Measurements from ENCODE around the gene ERVMER34-1. TPM values are rescaled to one million over a fixed set of nuclear protein-coding genes. Genes with fewer than 3 reads are reported as not detected.

The ERVMER34-1 gene
- total RNA-seq, 3 donors from 2014 or later (not counting 1 experiment from before 2014, with no cell fraction given) = not detected

GRCh38 chr4:52714597-52715254 is 36.5 kb downstream of the ERVMER34-1 start:
- TF ChIP-seq CTCF (IDR thresholded peaks at IDR 0.05) = no peak
- DNase-seq (no peak), ATAC-seq (no peak)
- Histone ChIP-seq H3K27ac (ENCODE audit: low read length) (no peak overlapping the region), H3K4me1 (ENCODE audit: control insufficient read depth, insufficient read depth, low read length) (peaks cover 18% of the 10 kb centered on the region), H3K4me3 (ENCODE audit: low read length) (no peak overlapping the region), H3K27me3 (ENCODE audit: control insufficient read depth, insufficient read depth, low read length) (no peaks in the 10 kb centered on the region), H3K36me3 (ENCODE audit: control insufficient read depth, insufficient read depth, low read length) (peaks cover 8% of the 10 kb centered on the region), H3K9me3 (ENCODE audit: control insufficient read depth, insufficient read depth, low read length) (no peaks in the 10 kb centered on the region)
- Mint-ChIP-seq H3K4me3 (no peak overlapping the region), H3K4me1 (peaks cover 12 to 31% of the 10 kb centered on the region in 2 donors), H3K36me3 (no peaks in the 10 kb centered on the region), H3K27me3 (ENCODE audit: low read depth in 2 of 2) (no peaks in the 10 kb centered on the region), H3K9me3 (no peaks in the 10 kb centered on the region), H3K27ac (no peak overlapping the region)
- intact Hi-C loops (cut with micrococcal nuclease) = no loop called here
- WGBS (ENCODE audit: insufficient coverage) = 75% methylated on average over 4 of the region's 4 CpGs

GRCh38 chr4:52713456-52713937 is 37.7 kb downstream of the ERVMER34-1 start:
- peaks cover 12 to 31% of the 10 kb centered on the region in 2 donors for H3K4me1 Mint-ChIP-seq
- Histone ChIP-seq H3K36me3 (ENCODE audit: control insufficient read depth, insufficient read depth, low read length) (peaks cover 8% of the 10 kb centered on the region), H3K27ac (ENCODE audit: low read length) (no peak overlapping the region), H3K27me3 (ENCODE audit: control insufficient read depth, insufficient read depth, low read length) (no peaks in the 10 kb centered on the region), H3K9me3 (ENCODE audit: control insufficient read depth, insufficient read depth, low read length) (no peaks in the 10 kb centered on the region), H3K4me3 (ENCODE audit: low read length) (no peak overlapping the region), H3K4me1 (ENCODE audit: control insufficient read depth, insufficient read depth, low read length) (peaks cover 18% of the 10 kb centered on the region)
- peak overlapping the region; percentile 88 for H3K4me3 Mint-ChIP-seq
- H3K27ac Mint-ChIP-seq = no peak overlapping the region
- peak in 1 of 2 donors; percentile 31 for DNase-seq
- no peaks in the 10 kb centered on the region for H3K9me3 Mint-ChIP-seq
- TF ChIP-seq CTCF (IDR thresholded peaks at IDR 0.05) = no peak
- no peaks in the 10 kb centered on the region for H3K27me3 Mint-ChIP-seq (ENCODE audit: low read depth in 2 of 2)
- H3K36me3 Mint-ChIP-seq = no peaks in the 10 kb centered on the region
- ATAC-seq = no peak
- intact Hi-C loops (cut with micrococcal nuclease) = loop anchor here (2.0 kb wide), 1 partner anchor 871 kb away; the partner anchor contains the start of gene DCUN1D4
- WGBS (ENCODE audit: insufficient coverage) = 67% methylated on average over 10 of the region's 12 CpGs

GRCh38 chr4:52712251-52713130 is 38.7 kb downstream of the ERVMER34-1 start:
- DNase-seq = peak; percentile 71 to 96
- no peaks in the 10 kb centered on the region for H3K27me3 ChIP-seq (ENCODE audit: control insufficient read depth, insufficient read depth, low read length)
- no peaks in the 10 kb centered on the region for H3K9me3 ChIP-seq (ENCODE audit: control insufficient read depth, insufficient read depth, low read length)
- Mint-ChIP-seq H3K9me3 (no peaks in the 10 kb centered on the region), H3K36me3 (no peaks in the 10 kb centered on the region), H3K27me3 (ENCODE audit: low read depth in 2 of 2) (no peaks in the 10 kb centered on the region), H3K4me1 (peaks cover 12 to 31% of the 10 kb centered on the region in 2 donors), H3K27ac (peak overlapping the region; percentile 53 to 68), H3K4me3 (peak overlapping the region; percentile 88)
- no peak for TF ChIP-seq CTCF (IDR thresholded peaks at IDR 0.05)
- under 1% methylated on average over 87 of the region's 87 CpGs for WGBS (ENCODE audit: insufficient coverage)
- peak overlapping the region; percentile 64 for H3K27ac ChIP-seq (ENCODE audit: low read length)
- peaks cover 18% of the 10 kb centered on the region for H3K4me1 ChIP-seq (ENCODE audit: control insufficient read depth, insufficient read depth, low read length)
- H3K36me3 ChIP-seq (ENCODE audit: control insufficient read depth, insufficient read depth, low read length) = peaks cover 8% of the 10 kb centered on the region
- peak overlapping the region; percentile 67 for H3K4me3 ChIP-seq (ENCODE audit: low read length)
- ATAC-seq = peak; percentile 90 to 98 (median 95)
- intact Hi-C loops (cut with micrococcal nuclease) = loop anchor here (2.0 kb wide), 1 partner anchor 870 kb away; the partner anchor contains the start of gene DCUN1D4
